ENCODE measurements around the gene EFNA3. TPM values are rescaled to one million over a fixed set of nuclear protein-coding genes. Genes with fewer than 3 reads are reported as not detected.

The EFNA3 gene
- total RNA-seq, 4 donors from 2014 or later = 20.0 to 25.8 (median 21.1) TPM

- TF ChIP-seq POLR2A (IDR thresholded peaks at IDR 0.05) = no peak
- TF ChIP-seq CTCF (IDR thresholded peaks at IDR 0.05) = no peak
- DNase-seq = no peak
- 2 to 8% methylated on average over 5 to 14 of the region's 17 CpGs for WGBS, 2 donors
- H3K4me1 ChIP-seq = peaks cover 24 to 100% (median 65%) of the 10 kb centered on the region in 3 donors
- intact Hi-C loops (cut with DNase I) = no loop called here
- peak overlapping the region; percentile 93 to 100 (median 99) for H3K27ac ChIP-seq
- H3K4me3 ChIP-seq = peak overlapping the region; percentile 71 to 87 (median 75)
- H3K9me3 ChIP-seq = no peaks in the 10 kb centered on the region
- peaks cover 10 to 27% (median 12%) of the 10 kb centered on the region in 3 donors for H3K36me3 ChIP-seq
- peaks cover 0 to 26% (median 0%) of the 10 kb centered on the region in 4 donors for H3K27me3 ChIP-seq
These were observed 49.5 kb downstream of the EFNA3 start for GRCh38 chr1:155127967-155128754.

- no peaks in the 10 kb centered on the region for H3K9me3 ChIP-seq
- intact Hi-C loops (cut with DNase I) = no loop called here
- TF ChIP-seq POLR2A (IDR thresholded peaks at IDR 0.05) (no peak), CTCF (IDR thresholded peaks at IDR 0.05) (no peak)
- H3K36me3 ChIP-seq = peaks cover 18 to 34% (median 20%) of the 10 kb centered on the region in 3 donors
- H3K4me3 ChIP-seq = peak overlapping the region; percentile 71 to 87 (median 75)
- H3K4me1 ChIP-seq = peaks cover 31 to 100% (median 69%) of the 10 kb centered on the region in 3 donors
- peaks cover 0 to 26% (median 0%) of the 10 kb centered on the region in 4 donors for H3K27me3 ChIP-seq
- 5 to 10% methylated on average over 6 to 7 of the region's 14 CpGs for WGBS, 2 donors
- H3K27ac ChIP-seq = peak overlapping the region; percentile 93 to 100 (median 99)
- no peak for DNase-seq
These were observed 50.3 kb downstream of the EFNA3 start for GRCh38 chr1:155128755-155129473.

- Histone ChIP-seq H3K4me1 (peaks cover 35 to 100% (median 65%) of the 10 kb centered on the region in 3 donors), H3K9me3 (no peaks in the 10 kb centered on the region), H3K36me3 (peaks cover 22 to 44% (median 24%) of the 10 kb centered on the region in 3 donors), H3K27ac (peak overlapping the region; percentile 93 to 100 (median 99)), H3K4me3 (peak overlapping the region; percentile 71 to 87 (median 75)), H3K27me3 (peaks cover 0 to 26% (median 0%) of the 10 kb centered on the region in 4 donors)
- 17 to 19% methylated on average over 3 of the region's 6 CpGs for WGBS, 2 donors
- no peak for DNase-seq
- intact Hi-C loops (cut with DNase I) = no loop called here
- TF ChIP-seq POLR2A (IDR thresholded peaks at IDR 0.05) (no peak), CTCF (IDR thresholded peaks at IDR 0.05) (no peak)
These were observed 51.8 kb downstream of the EFNA3 start for GRCh38 chr1:155130272-155131006.

- no peak for DNase-seq
- peaks cover 0 to 23% (median 0%) of the 10 kb centered on the region in 4 donors for H3K27me3 ChIP-seq
- TF ChIP-seq CTCF (IDR thresholded peaks at IDR 0.05) (no peak), POLR2A (IDR thresholded peaks at IDR 0.05) (no peak)
- peak overlapping the region; percentile 54 to 100 (median 99) for H3K27ac ChIP-seq
- H3K4me3 ChIP-seq = peak overlapping the region in 3 of 4 donors; percentile 71 to 87 (median 75)
- H3K4me1 ChIP-seq = peaks cover 27 to 96% (median 57%) of the 10 kb centered on the region in 3 donors
- peaks cover 22 to 44% (median 24%) of the 10 kb centered on the region in 3 donors for H3K36me3 ChIP-seq
- intact Hi-C loops (cut with DNase I) = no loop called here
- no peaks in the 10 kb centered on the region for H3K9me3 ChIP-seq
- 72 to 93% methylated on average over 4 of the region's 8 CpGs for WGBS, 2 donors
These were observed 52.6 kb downstream of the EFNA3 start for GRCh38 chr1:155131285-155131684.
